Prostate gland (tissue), 2 donors: ENCODE measurements around the gene COPS2.

ENCODE experiments used
- CTCF ChIP-seq, 4 experiments: fragments of 200-600 bp in 2 of 4; fragments of 450-650 bp in 2 of 4; sonication (generic) in 2 of 4; IDR thresholded peaks; 1 replicate in 3 of 4; 2 replicates in 1 of 4; pipeline ENCODE4 v1.5.1; 2016 to 2019; ENCODE audit warnings: antibody characterized with exemption in 4 of 4, mild to moderate bottlenecking in 2 of 4, moderate library complexity in 2 of 4
- POLR2A ChIP-seq: fragments of 450-650 bp; IDR thresholded peaks from one replicate; pipeline ENCODE4 v1.6.1; 2016; ENCODE audit warnings: antibody characterized with exemption, mild to moderate bottlenecking
- POLR2AphosphoS5 ChIP-seq: sonication (generic); formaldehyde crosslinking; IDR thresholded peaks from one replicate; pipeline ENCODE4 v1.6.1; 2017; ENCODE audit warnings: antibody characterized with exemption

- TF ChIP-seq POLR2A (no peak), CTCF (IDR thresholded peaks at IDR 0.05) (no peak), POLR2AphosphoS5 (no peak)
Observed at GRCh38 chr15:49115062-49115461, 40.3 kb downstream of the COPS2 start.
